Esophagus (tissue), 2 donors: Measurements from ENCODE around the gene F13B. TPM values are rescaled to one million over a fixed set of nuclear protein-coding genes. Genes with fewer than 3 reads are reported as not detected.

Source experiments
- H3K27ac ChIP-seq, 2 donors: one replicate each; pipeline ENCODE4 v1.5.1; 2013; ENCODE audit warnings: low read depth in 2 of 2, mild to moderate bottlenecking in 2 of 2, inconsistent platforms in 1 of 2, low read length in 1 of 2, moderate library complexity in 1 of 2
- H3K27me3 ChIP-seq, 2 donors: one replicate each; pipeline ENCODE4 v1.6.1; 2013; ENCODE audit warnings: low read length in 2 of 2, control low read depth in 1 of 2, mild to moderate bottlenecking in 1 of 2; ENCODE audit not compliant: insufficient read depth in 2 of 2, control insufficient read depth in 1 of 2
- H3K36me3 ChIP-seq, 2 donors: one replicate each; pipeline ENCODE4 v1.6.1; 2013; ENCODE audit warnings: low read length in 1 of 2; ENCODE audit not compliant: control insufficient read depth in 2 of 2, insufficient read depth in 2 of 2
- H3K4me1 ChIP-seq, 2 donors: one replicate each; pipeline ENCODE4 v1.6.1; 2013; ENCODE audit warnings: low read length in 1 of 2; ENCODE audit not compliant: control insufficient read depth in 2 of 2, insufficient read depth in 2 of 2
- H3K4me3 ChIP-seq, 2 donors: one replicate each; pipeline ENCODE4 v1.5.1; 2013; ENCODE audit warnings: low read length in 2 of 2, mild to moderate bottlenecking in 2 of 2, low read depth in 1 of 2, moderate library complexity in 1 of 2
- H3K9me3 ChIP-seq, 2 donors: one replicate each; pipeline ENCODE4 v1.6.1; 2013; ENCODE audit warnings: mild to moderate bottlenecking in 2 of 2, low read depth in 1 of 2, low read length in 1 of 2, moderate library complexity in 1 of 2; ENCODE audit not compliant: control insufficient read depth in 2 of 2, insufficient read depth in 1 of 2
- WGBS, 2 donors: extraction: QIAGEN DNeasy Blood & Tissue Kit; methylation state at CpG; one replicate each; pipeline ENCODE4 v1.1.7; 2013; 5-methylcytosine and 5-hydroxymethylcytosine counted together
- polyA plus RNA-seq, 2 donors: library from polyadenylated mRNA; stranded (reverse); fragments of 200-250 nt; gene quantifications; one replicate each; pipeline ENCODE4 v1.2.3, GENCODE V29; 2013
- donor health status: healthy with polysubstance abuse.
- donor health status: Bipolar disorder and iron deficiency.

F13B gene
- polyA plus RNA-seq, 2 donors, result not detected

GRCh38 chr1:197021716-197022115 is 45.3 kb downstream of the F13B start:
- WGBS, 2 donors, result 56 to 57% methylated on average over 4 of the region's 4 CpGs
- H3K9me3 ChIP-seq, result no peaks in the 10 kb centered on the region

GRCh38 chr1:197017558-197018146 is 49.4 kb downstream of the F13B start:
- Histone ChIP-seq H3K27me3 (no peaks in the 10 kb centered on the region), H3K4me3 (no peak overlapping the region), H3K36me3 (no peaks in the 10 kb centered on the region), H3K4me1 (no peaks in the 10 kb centered on the region), H3K27ac (no peak overlapping the region), H3K9me3 (no peaks in the 10 kb centered on the region)
- 75% methylated on average over 8 of the region's 8 CpGs for WGBS, 2 donors

More at GRCh38 chr1:197021716-197022115, 45.3 kb downstream of the F13B start:
- Histone ChIP-seq H3K4me3 (no peak overlapping the region), H3K27me3 (no peaks in the 10 kb centered on the region), H3K4me1 (no peaks in the 10 kb centered on the region), H3K36me3 (no peaks in the 10 kb centered on the region), H3K27ac (no peak overlapping the region)

- no peaks in the 10 kb centered on the region for H3K4me1 ChIP-seq
- WGBS, 2 donors, result 80 to 92% methylated on average over 1 of the region's 1 CpG
- no peaks in the 10 kb centered on the region for H3K27me3 ChIP-seq
- no peaks in the 10 kb centered on the region for H3K9me3 ChIP-seq
- H3K4me3 ChIP-seq, result no peak overlapping the region
- H3K36me3 ChIP-seq, result no peaks in the 10 kb centered on the region
- no peak overlapping the region for H3K27ac ChIP-seq
Observed at GRCh38 chr1:197016751-197017150, 50.3 kb downstream of the F13B start.

- H3K4me1 ChIP-seq, result no peaks in the 10 kb centered on the region
- no peaks in the 10 kb centered on the region for H3K9me3 ChIP-seq
- H3K27me3 ChIP-seq, result no peaks in the 10 kb centered on the region
- H3K36me3 ChIP-seq, result no peaks in the 10 kb centered on the region
- H3K27ac ChIP-seq, result no peak overlapping the region
- no peak overlapping the region for H3K4me3 ChIP-seq
- WGBS, 2 donors, result 84 to 92% methylated on average over 3 of the region's 3 CpGs
Observed at GRCh38 chr1:197013234-197013633, 53.8 kb downstream of the F13B start.

- Histone ChIP-seq H3K9me3 (no peaks in the 10 kb centered on the region), H3K4me1 (no peaks in the 10 kb centered on the region), H3K4me3 (no peak overlapping the region), H3K27ac (no peak overlapping the region), H3K27me3 (no peaks in the 10 kb centered on the region), H3K36me3 (no peaks in the 10 kb centered on the region)
- WGBS, 2 donors, result 82 to 90% methylated on average over 1 of the region's 1 CpG
Observed at GRCh38 chr1:197011614-197012013, 55.4 kb downstream of the F13B start.

GRCh38 chr1:197008861-197009260 is 58.2 kb downstream of the F13B start:
- H3K27ac ChIP-seq, result no peak overlapping the region
- WGBS, 2 donors, result 87 to 91% methylated on average over 6 of the region's 6 CpGs
- H3K36me3 ChIP-seq, result no peaks in the 10 kb centered on the region
- H3K27me3 ChIP-seq, result no peaks in the 10 kb centered on the region
- no peaks in the 10 kb centered on the region for H3K9me3 ChIP-seq
- H3K4me1 ChIP-seq, result no peaks in the 10 kb centered on the region
- no peak overlapping the region for H3K4me3 ChIP-seq

- H3K4me1 ChIP-seq, result no peaks in the 10 kb centered on the region
- no peak overlapping the region for H3K27ac ChIP-seq
- H3K27me3 ChIP-seq, result no peaks in the 10 kb centered on the region
- H3K4me3 ChIP-seq, result no peak overlapping the region
- no peaks in the 10 kb centered on the region for H3K9me3 ChIP-seq
- H3K36me3 ChIP-seq, result no peaks in the 10 kb centered on the region
- 50 to 64% methylated on average over 2 of the region's 2 CpGs for WGBS, 2 donors
Observed at GRCh38 chr1:197003132-197003531, 63.9 kb downstream of the F13B start.

- H3K4me1 ChIP-seq, result no peaks in the 10 kb centered on the region
- no peaks in the 10 kb centered on the region for H3K36me3 ChIP-seq
- H3K4me3 ChIP-seq, result no peak overlapping the region
- no peaks in the 10 kb centered on the region for H3K27me3 ChIP-seq
- no peak overlapping the region for H3K27ac ChIP-seq
- no peaks in the 10 kb centered on the region for H3K9me3 ChIP-seq
- 81 to 86% methylated on average over 2 of the region's 2 CpGs for WGBS, 2 donors
Observed at GRCh38 chr1:197001828-197002227, 65.2 kb downstream of the F13B start.

- no peaks in the 10 kb centered on the region for H3K4me1 ChIP-seq
- no peak overlapping the region for H3K4me3 ChIP-seq
- WGBS, 2 donors, result 81 to 88% methylated on average over 1 of the region's 1 CpG
- H3K9me3 ChIP-seq, result no peaks in the 10 kb centered on the region
- no peaks in the 10 kb centered on the region for H3K27me3 ChIP-seq
- no peak overlapping the region for H3K27ac ChIP-seq
- no peaks in the 10 kb centered on the region for H3K36me3 ChIP-seq
Observed at GRCh38 chr1:196997423-196997822, 69.6 kb downstream of the F13B start.

- 64 to 72% methylated on average over 2 of the region's 2 CpGs for WGBS, 2 donors
- H3K4me1 ChIP-seq, result no peaks in the 10 kb centered on the region
- H3K9me3 ChIP-seq, result peaks cover 0 to 3% of the 10 kb centered on the region in 2 donors
- no peaks in the 10 kb centered on the region for H3K36me3 ChIP-seq
- no peak overlapping the region for H3K27ac ChIP-seq
- H3K27me3 ChIP-seq, result no peaks in the 10 kb centered on the region
- H3K4me3 ChIP-seq, result no peak overlapping the region
Observed at GRCh38 chr1:196993916-196994315, 73.1 kb downstream of the F13B start.
